HFFc6 (cell line): Measurements from ENCODE around the gene KCNQ2. TPM values are rescaled to one million over a fixed set of nuclear protein-coding genes. Genes with fewer than 3 reads are reported as not detected.

Experiments
- DNase-seq: peaks from one replicate; pipeline ENCODE4 v3.0.0-alpha.2; 2018
- H3K27ac Mint-ChIP-seq: 2 replicates; pipeline ENCODE4 v1.8.0; 2020; ENCODE audit warnings: mild to moderate bottlenecking, mixed read lengths
- H3K27me3 Mint-ChIP-seq: 2 replicates; pipeline ENCODE4 v1.8.0; 2021; ENCODE audit warnings: mild to moderate bottlenecking, moderate library complexity, mixed read lengths; ENCODE audit not compliant: insufficient read depth
- H3K36me3 Mint-ChIP-seq: 2 replicates; pipeline ENCODE4 v1.8.0; 2021; ENCODE audit warnings: low read depth, mixed read lengths
- H3K4me1 Mint-ChIP-seq: 2 replicates; pipeline ENCODE4 v1.8.0; 2020; ENCODE audit warnings: low read depth, mixed read lengths
- H3K4me3 Mint-ChIP-seq: 2 replicates; pipeline ENCODE4 v1.8.0; 2020; ENCODE audit warnings: mild to moderate bottlenecking, moderate library complexity, mixed read lengths
- H3K9me3 Mint-ChIP-seq: 2 replicates; pipeline ENCODE4 v1.8.0; 2020; ENCODE audit warnings: mild to moderate bottlenecking, mixed read lengths
- total RNA-seq, 6 experiments: library from RNA; stranded (reverse); fragmentation: NEBNext Ultra II Directional; extraction: Animal tissue kit (Norgen Biotek cat#: 25700); gene quantifications; 2 replicates in 1 of 6; 3 replicates in 5 of 6; pipeline ENCODE4 v1.2.3, GENCODE V29; 2021
- TF ChIP-seq, protein P1 (sequence below): fragments of 200-600 bp; sonication (generic); IDR thresholded peaks from 2 replicates; pipeline ENCODE4 v1.5.0; 2021; ENCODE audit warnings: antibody characterized with exemption, mild to moderate bottlenecking

The KCNQ2 gene
- total RNA-seq, 6 experiments from 2014 or later: not detected

DNA sequence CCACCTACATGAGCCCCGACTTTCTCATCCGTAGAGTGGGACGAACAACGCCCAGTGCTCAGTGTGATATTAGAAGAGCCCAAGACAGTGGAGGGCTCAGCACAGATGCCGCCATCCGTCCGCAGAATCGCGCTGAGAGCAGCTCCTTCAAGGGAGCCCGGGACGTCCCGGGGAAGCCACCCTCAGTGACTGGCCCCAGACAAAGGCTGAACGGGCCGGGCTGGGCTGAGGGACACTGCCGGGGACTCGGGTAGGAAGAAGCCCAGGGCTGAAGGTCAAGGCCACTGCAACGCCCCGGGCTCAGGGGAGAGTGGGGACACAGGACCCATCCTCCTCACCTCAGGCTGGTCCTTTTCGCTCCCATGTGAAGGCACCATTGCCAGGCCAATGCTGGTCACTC, 98.5 kb downstream of the KCNQ2 start:
- TF ChIP-seq, protein P1, sequence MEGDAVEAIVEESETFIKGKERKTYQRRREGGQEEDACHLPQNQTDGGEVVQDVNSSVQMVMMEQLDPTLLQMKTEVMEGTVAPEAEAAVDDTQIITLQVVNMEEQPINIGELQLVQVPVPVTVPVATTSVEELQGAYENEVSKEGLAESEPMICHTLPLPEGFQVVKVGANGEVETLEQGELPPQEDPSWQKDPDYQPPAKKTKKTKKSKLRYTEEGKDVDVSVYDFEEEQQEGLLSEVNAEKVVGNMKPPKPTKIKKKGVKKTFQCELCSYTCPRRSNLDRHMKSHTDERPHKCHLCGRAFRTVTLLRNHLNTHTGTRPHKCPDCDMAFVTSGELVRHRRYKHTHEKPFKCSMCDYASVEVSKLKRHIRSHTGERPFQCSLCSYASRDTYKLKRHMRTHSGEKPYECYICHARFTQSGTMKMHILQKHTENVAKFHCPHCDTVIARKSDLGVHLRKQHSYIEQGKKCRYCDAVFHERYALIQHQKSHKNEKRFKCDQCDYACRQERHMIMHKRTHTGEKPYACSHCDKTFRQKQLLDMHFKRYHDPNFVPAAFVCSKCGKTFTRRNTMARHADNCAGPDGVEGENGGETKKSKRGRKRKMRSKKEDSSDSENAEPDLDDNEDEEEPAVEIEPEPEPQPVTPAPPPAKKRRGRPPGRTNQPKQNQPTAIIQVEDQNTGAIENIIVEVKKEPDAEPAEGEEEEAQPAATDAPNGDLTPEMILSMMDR: no peak
- Mint-ChIP-seq H3K4me1 (no peaks in the 10 kb centered on the region), H3K4me3 (no peak overlapping the region), H3K27me3 (peaks cover 15% of the 10 kb centered on the region), H3K36me3 (no peaks in the 10 kb centered on the region), H3K9me3 (no peaks in the 10 kb centered on the region), H3K27ac (no peak overlapping the region)
- no peak for DNase-seq

DNA sequence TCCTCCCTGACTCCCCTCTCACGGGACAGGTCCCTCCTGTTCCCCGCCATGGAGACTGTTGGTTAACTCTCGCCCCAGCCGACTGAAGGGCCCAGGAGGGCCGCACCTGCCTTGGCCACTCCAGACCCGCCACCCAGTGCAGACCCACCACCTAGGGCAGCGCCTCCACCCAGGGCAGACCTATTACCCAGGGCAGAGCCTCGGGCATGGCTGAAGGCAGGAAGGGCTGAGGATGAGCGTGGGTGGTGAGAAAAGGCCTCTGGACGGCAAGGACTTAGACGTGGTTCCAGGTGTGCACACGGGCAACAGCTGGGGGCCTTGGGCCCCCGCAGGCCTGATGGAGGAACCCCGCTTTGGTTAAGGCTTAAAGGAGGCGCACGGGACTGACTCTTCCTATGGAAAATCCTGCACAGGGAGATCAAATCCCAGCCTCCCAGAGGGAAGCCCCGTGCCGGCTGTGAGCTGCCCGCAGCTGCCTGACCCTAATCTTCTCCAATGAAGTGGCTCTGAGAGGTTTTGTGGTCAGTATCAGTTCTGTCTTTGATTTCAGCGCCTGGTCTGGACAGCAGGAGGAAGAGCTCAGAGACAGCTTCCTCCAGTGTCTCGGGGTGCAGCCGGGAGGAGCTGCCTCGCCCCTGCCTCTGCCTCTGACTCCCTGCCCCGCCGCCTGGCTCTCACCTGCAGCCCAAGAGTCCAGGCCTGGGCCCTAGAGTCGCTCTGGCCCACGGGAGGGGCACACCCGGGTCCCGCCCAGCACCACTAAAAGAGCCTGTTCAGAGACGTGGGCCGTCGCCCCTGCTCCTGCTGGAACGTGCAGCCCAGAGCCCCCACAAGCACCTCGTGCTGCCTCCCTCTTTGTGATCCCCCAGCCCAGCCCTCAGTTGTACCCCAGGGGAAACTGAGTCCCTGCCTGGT, 99.2 kb downstream of the KCNQ2 start:
- no peak for DNase-seq
- Mint-ChIP-seq H3K4me1 (no peaks in the 10 kb centered on the region), H3K9me3 (no peaks in the 10 kb centered on the region), H3K36me3 (no peaks in the 10 kb centered on the region), H3K27me3 (peaks cover 15% of the 10 kb centered on the region), H3K4me3 (no peak overlapping the region), H3K27ac (no peak overlapping the region)
- TF ChIP-seq, protein P1: no peak

DNA sequence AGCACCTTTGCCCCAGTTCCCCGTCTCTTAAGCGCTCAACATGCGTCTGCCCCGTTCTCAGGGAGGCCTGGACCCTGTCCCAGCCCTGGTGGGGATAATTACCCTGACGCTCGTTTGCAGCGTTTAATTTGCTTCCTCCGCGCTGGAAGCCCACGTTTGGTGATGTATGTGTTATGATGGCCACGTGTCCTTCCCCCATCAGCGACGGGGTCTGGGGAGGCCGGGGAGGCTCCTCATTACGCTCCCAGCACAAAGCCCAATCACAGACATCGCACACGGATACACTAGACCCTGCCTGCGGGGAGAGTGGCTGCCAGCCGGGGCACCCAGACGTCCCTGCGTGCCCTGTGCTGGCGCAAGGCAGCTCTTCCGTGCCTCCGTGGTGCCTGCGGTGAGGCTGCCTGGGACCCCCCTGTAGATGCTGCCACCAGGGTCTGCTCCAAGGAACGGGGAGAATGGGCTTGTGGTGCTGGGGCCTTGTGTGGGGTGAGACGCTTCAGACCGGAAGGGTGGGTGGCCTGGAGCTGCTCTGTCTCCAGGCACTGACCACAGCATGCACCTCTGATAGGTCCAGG, 101.1 kb downstream of the KCNQ2 start:
- H3K9me3 Mint-ChIP-seq: no peaks in the 10 kb centered on the region
- no peak for DNase-seq
- TF ChIP-seq, protein P1: no peak
- no peak overlapping the region for H3K27ac Mint-ChIP-seq
- H3K4me1 Mint-ChIP-seq: no peaks in the 10 kb centered on the region
- peaks cover 17% of the 10 kb centered on the region for H3K27me3 Mint-ChIP-seq
- H3K4me3 Mint-ChIP-seq: no peak overlapping the region
- H3K36me3 Mint-ChIP-seq: no peaks in the 10 kb centered on the region

DNA sequence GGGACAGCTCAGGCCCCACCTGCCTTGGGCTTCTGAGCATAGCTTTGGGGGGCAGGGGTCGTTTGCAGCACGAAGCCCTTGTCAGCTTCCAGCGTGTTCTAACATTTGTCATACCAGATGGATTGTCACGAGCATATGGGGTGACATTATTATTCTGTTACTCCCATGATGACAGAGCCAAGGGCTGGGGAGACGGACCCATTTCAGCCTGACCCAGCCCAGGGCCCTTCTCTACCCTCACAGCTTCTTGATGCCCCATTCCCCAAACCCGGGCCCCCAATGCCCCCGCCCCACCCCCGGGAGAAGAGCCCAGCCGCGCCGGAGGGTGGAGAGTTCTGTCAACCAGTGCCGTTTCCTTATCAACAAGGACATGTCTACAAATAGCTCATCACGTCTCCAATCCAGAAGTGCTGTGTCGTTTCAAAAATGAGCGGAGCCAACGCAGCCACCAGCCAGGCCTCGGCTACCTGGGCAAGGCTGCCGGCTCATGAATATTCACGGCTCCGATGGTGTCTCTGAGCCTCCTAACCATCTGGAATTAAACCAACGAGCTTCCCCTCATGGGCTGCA, 101.8 kb downstream of the KCNQ2 start:
- Mint-ChIP-seq H3K36me3 (no peaks in the 10 kb centered on the region), H3K4me1 (no peaks in the 10 kb centered on the region), H3K27me3 (peaks cover 19% of the 10 kb centered on the region), H3K27ac (no peak overlapping the region), H3K4me3 (no peak overlapping the region), H3K9me3 (no peaks in the 10 kb centered on the region)
- DNase-seq: no peak
- TF ChIP-seq, protein P1: no peak

DNA sequence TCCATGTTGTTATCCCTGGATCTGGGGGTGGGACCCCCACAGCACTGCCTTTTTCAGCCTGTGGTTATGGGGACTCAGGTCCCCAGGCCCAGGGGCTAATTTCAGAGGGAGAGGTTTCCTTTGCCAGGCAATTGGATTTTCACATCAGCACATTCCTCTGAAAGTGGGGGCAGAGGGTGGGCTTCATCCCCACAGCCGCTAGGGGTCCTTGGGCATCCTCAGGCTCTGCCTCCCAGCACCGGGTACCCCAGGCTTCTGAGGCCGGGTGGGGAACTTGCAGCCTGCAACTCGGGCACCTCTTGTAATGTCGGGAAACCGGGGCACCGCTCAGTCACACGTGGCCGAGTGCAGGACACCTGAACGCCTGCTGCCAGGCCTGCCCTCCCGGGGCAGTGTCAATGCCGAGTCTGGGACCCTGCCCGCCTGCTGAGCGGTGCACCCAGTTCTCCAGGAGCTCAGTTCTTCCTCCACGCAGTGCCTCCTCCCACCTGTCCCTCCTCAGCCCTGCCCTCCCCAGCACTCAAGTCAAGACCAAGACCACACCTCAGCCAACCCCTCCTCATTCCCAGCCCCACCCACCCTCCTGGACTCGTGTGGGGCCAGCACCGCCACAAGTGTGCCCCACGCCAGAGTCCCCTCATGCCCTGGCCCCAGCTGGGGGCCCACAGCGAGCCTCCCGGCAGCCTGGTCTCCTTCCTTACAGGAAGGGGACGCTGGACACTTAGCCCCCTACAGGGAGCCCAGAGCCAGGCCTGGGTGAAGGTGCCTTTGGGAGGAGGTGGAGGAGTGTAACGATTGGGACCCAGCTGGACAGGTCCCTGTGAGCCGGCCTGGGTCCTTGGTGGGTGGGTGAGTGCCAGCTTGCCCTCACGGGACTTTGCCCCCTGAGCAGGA, 102.5 kb downstream of the KCNQ2 start:
- TF ChIP-seq, protein P1: no peak; the same call in 1 of the 2 replicates
- DNase-seq: no peak
- Mint-ChIP-seq H3K4me1 (no peaks in the 10 kb centered on the region), H3K27me3 (peaks cover 19% of the 10 kb centered on the region), H3K9me3 (no peaks in the 10 kb centered on the region), H3K4me3 (no peak overlapping the region), H3K36me3 (no peaks in the 10 kb centered on the region), H3K27ac (no peak overlapping the region)
